Neural progenitor cell (in vitro differentiated cells): ENCODE measurements around the gene SDS.

Source experiments
- CTCF ChIP-seq: fragments of 200-600 bp; sonication (generic); IDR thresholded peaks from 2 replicates; pipeline ENCODE4 v1.5.1; 2017; ENCODE audit warnings: antibody characterized with exemption, mild to moderate bottlenecking
- EZH2 ChIP-seq: fragments of 200-600 bp; sonication (generic); IDR thresholded peaks from 2 replicates; pipeline ENCODE4 v1.6.1; 2017; ENCODE audit warnings: antibody characterized with exemption, mild to moderate bottlenecking, moderate library complexity
- EZH2phosphoT487 ChIP-seq: fragments of 200-600 bp; sonication (generic); IDR thresholded peaks from 2 replicates; pipeline ENCODE4 v1.6.1; 2017; ENCODE audit warnings: antibody characterized with exemption

- TF ChIP-seq CTCF: no peak
- TF ChIP-seq EZH2: no peak
- TF ChIP-seq EZH2phosphoT487: no peak
Observed at GRCh38 chr12:113391650-113392337, 11.9 kb downstream of the SDS start.
